K562 (cell line): ENCODE measurements around the gene PSMA6. TPM values are rescaled to one million over a fixed set of nuclear protein-coding genes. Genes with fewer than 3 reads are reported as not detected.

ENCODE experiments used
- ARID1B ChIP-seq: fragments of 450-650 bp; IDR thresholded peaks from 2 replicates; pipeline ENCODE4 v1.6.1; 2016; ENCODE audit warnings: antibody characterized with exemption, mild to moderate bottlenecking, inconsistent platforms
- CBX2 ChIP-seq: fragments of 200-600 bp; sonication (generic); IDR thresholded peaks from one replicate; pipeline ENCODE4 v1.6.1; 2012; ENCODE audit warnings: mild to moderate bottlenecking, low read length, inconsistent platforms; ENCODE audit not compliant: insufficient read depth, poor library complexity, severe bottlenecking
- CHCHD3 ChIP-seq: fragments of 250-450 bp; sonication (Bioruptor Pico); IDR thresholded peaks from 2 replicates; pipeline ENCODE4 v2.1.2; 2022; ENCODE audit warnings: mild to moderate bottlenecking
- PCBP2 ChIP-seq: fragments of 200-400 bp; formaldehyde crosslinking; IDR thresholded peaks from 2 replicates; pipeline ENCODE4 v1.6.1; 2018; ENCODE audit warnings: low read length, low read depth, mild to moderate bottlenecking, moderate library complexity; ENCODE audit not compliant: poor library complexity, severe bottlenecking
- POLR2G ChIP-seq: fragments of 200-400 bp; formaldehyde crosslinking; IDR thresholded peaks from 2 replicates; pipeline ENCODE4 v1.6.1; 2017; ENCODE audit warnings: low read depth, mild to moderate bottlenecking, antibody characterized with exemption, low read length, moderate library complexity
- SAP30 ChIP-seq: fragments of 200-600 bp; sonication (generic); IDR thresholded peaks from 2 replicates; pipeline ENCODE4 v1.6.1; 2012; ENCODE audit warnings: borderline replicate concordance, low read depth, mild to moderate bottlenecking, moderate library complexity, low read length, control low read depth, inconsistent platforms; ENCODE audit not compliant: insufficient read depth, poor library complexity, severe bottlenecking
- SRSF9 ChIP-seq: fragments of 200-400 bp; formaldehyde crosslinking; IDR thresholded peaks from 2 replicates; pipeline ENCODE4 v1.6.1; 2017; ENCODE audit warnings: low read depth, low read length, borderline replicate concordance
- ZNF274 ChIP-seq: IDR thresholded peaks from 2 replicates; pipeline ENCODE4 v1.6.1; 2011; ENCODE audit warnings: low read depth, mild to moderate bottlenecking, low read length, moderate library complexity, borderline replicate concordance
- polyA plus RNA-seq, 8 experiments: library from polyadenylated mRNA; depleted of rRNA in 4 of 8; stranded (reverse) in 5 of 8; unstranded in 3 of 8; fragments of >200 nt; fragmentation: Nextera tagmentation in 2 of 8; fragmentation: Illumina TruSeq in 1 of 8; extraction: Ambion mirVana in 2 of 8; extraction: Trizol in 1 of 8; gene quantifications; 2 replicates each; pipeline versions ENCODE4 v1.2.1 to v1.2.3, GENCODE V29; 2011 to 2014; ENCODE audit warnings: inconsistent platforms in 1 of 8, missing spikeins in 1 of 8
- total RNA-seq, 7 experiments: library from RNA; depleted of rRNA in 6 of 7; stranded (reverse); fragments of >200 nt in 6 of 7; fragmentation: Illumina TruSeq in 2 of 7; extraction: Trizol in 2 of 7; gene quantifications; 2 replicates each; pipeline versions ENCODE4 v1.2.1 to v1.2.3, GENCODE V29; 2011 to 2021; ENCODE audit warnings: low replicate concordance in 1 of 7
- TF ChIP-seq, protein P1 (sequence below): sonication (generic); formaldehyde crosslinking; IDR thresholded peaks from 2 replicates; pipeline ENCODE4 v1.5.0; 2020; ENCODE audit warnings: missing genetic modification reagents
- TF ChIP-seq, protein P2 (sequence below): sonication (generic); formaldehyde crosslinking; IDR thresholded peaks from 2 replicates; pipeline ENCODE4 v1.8.1; 2023; ENCODE audit warnings: mild to moderate bottlenecking, missing genetic modification reagents
- TF ChIP-seq, protein P3 (sequence below), 2 experiments: fragments of 200-800 bp in 1 of 2; sonication (Bioruptor generic) in 1 of 2; sonication (generic) in 1 of 2; formaldehyde crosslinking in 1 of 2; IDR thresholded peaks in 1 of 2; conservative IDR thresholded peaks in 1 of 2; 2 replicates each; pipeline versions ENCODE4 v1.5.0 to v1.6.1; 2016 to 2020; ENCODE audit warnings: missing compliant biosample characterization in 1 of 2, missing genetic modification characterization in 1 of 2, missing genetic modification reagents in 1 of 2
- TF ChIP-seq, protein P4 (sequence below): fragments of 450-650 bp; IDR thresholded peaks from 2 replicates; pipeline ENCODE4 v1.6.1; 2016; ENCODE audit warnings: mild to moderate bottlenecking
- TF ChIP-seq, protein P5 (sequence below): fragments of 250-450 bp; sonication (Bioruptor Pico); IDR thresholded peaks from 2 replicates; pipeline ENCODE4 v1.4.0; 2020; ENCODE audit warnings: borderline replicate concordance
- TF ChIP-seq, protein P6 (sequence below): fragments of 250-450 bp; sonication (Bioruptor Pico); IDR thresholded peaks from 2 replicates; pipeline ENCODE4 v1.8.0; 2022; ENCODE audit warnings: inconsistent platforms

PSMA6 gene
- total and polyA plus RNA-seq, 9 of the 15 experiments (the other 6 are each of a cell fraction or from before 2014, with no cell fraction given) = 210 to 952 (median 288) TPM

DNA sequence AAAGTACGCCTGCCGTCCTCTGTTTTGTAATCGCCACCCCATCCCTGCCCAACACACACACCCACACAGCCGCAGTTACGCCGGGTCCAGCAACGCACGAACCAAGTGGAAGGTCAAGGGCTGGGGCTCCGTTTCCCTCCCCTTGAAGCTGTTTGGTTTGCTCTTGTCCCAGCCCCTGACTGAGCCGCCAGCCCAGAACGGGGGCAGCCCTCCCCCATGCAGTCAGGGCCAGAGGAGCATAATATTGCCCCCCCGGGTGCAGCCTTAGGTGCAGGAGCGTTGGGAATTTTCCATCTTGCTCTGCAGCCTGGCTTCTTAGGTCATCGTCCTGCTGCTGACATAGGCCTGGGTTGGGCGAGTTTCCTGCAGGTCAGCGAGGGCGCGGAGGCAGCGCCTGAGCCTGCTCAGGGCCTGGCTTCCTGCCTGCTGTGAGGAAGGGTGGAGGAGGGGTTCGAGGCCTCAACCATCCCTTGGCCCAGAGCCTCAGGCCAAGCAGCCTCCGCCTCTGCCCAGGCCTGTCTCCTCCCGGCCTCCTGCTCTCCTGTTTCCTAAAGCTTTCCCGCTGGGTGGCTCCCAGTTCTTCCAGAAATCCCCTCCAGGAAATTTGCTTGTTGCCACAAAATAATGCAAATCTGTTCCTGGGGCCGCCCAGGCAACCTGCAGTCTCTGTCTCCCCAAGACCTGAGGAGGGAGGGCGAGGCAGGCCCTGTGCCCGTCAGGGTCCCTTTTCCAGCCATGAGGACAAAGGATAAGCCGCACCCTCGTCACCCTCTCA is 44.5 kb downstream of the PSMA6 start (continued):
- TF ChIP-seq, protein P1, sequence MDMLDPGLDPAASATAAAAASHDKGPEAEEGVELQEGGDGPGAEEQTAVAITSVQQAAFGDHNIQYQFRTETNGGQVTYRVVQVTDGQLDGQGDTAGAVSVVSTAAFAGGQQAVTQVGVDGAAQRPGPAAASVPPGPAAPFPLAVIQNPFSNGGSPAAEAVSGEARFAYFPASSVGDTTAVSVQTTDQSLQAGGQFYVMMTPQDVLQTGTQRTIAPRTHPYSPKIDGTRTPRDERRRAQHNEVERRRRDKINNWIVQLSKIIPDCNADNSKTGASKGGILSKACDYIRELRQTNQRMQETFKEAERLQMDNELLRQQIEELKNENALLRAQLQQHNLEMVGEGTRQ (CRISPR knock-in tag) = no peak
- TF ChIP-seq, protein P2, sequence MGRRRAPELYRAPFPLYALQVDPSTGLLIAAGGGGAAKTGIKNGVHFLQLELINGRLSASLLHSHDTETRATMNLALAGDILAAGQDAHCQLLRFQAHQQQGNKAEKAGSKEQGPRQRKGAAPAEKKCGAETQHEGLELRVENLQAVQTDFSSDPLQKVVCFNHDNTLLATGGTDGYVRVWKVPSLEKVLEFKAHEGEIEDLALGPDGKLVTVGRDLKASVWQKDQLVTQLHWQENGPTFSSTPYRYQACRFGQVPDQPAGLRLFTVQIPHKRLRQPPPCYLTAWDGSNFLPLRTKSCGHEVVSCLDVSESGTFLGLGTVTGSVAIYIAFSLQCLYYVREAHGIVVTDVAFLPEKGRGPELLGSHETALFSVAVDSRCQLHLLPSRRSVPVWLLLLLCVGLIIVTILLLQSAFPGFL (CRISPR knock-in tag) = no peak
- TF ChIP-seq POLR2G (peak; percentile 69), CBX2 (no peak), ZNF274 (no peak), PCBP2 (no peak), SRSF9 (no peak), CHCHD3 (CRISPR knock-in tag) (no peak), ARID1B (peak; percentile 35), SAP30 (no peak)
- TF ChIP-seq, protein P3, sequence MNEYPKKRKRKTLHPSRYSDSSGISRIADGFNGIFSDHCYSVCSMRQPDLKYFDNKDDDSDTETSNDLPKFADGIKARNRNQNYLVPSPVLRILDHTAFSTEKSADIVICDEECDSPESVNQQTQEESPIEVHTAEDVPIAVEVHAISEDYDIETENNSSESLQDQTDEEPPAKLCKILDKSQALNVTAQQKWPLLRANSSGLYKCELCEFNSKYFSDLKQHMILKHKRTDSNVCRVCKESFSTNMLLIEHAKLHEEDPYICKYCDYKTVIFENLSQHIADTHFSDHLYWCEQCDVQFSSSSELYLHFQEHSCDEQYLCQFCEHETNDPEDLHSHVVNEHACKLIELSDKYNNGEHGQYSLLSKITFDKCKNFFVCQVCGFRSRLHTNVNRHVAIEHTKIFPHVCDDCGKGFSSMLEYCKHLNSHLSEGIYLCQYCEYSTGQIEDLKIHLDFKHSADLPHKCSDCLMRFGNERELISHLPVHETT (CRISPR knock-in tag; conservative IDR thresholded peaks at IDR 0.05 in 1 of 2, IDR thresholded peaks at IDR 0.05 in 1 of 2) = peak in 1 of 2 experiments; percentile 74; a peak in 2 of 4 replicates
- TF ChIP-seq, protein P4, sequence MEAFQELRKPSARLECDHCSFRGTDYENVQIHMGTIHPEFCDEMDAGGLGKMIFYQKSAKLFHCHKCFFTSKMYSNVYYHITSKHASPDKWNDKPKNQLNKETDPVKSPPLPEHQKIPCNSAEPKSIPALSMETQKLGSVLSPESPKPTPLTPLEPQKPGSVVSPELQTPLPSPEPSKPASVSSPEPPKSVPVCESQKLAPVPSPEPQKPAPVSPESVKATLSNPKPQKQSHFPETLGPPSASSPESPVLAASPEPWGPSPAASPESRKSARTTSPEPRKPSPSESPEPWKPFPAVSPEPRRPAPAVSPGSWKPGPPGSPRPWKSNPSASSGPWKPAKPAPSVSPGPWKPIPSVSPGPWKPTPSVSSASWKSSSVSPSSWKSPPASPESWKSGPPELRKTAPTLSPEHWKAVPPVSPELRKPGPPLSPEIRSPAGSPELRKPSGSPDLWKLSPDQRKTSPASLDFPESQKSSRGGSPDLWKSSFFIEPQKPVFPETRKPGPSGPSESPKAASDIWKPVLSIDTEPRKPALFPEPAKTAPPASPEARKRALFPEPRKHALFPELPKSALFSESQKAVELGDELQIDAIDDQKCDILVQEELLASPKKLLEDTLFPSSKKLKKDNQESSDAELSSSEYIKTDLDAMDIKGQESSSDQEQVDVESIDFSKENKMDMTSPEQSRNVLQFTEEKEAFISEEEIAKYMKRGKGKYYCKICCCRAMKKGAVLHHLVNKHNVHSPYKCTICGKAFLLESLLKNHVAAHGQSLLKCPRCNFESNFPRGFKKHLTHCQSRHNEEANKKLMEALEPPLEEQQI = no peak
- TF ChIP-seq, protein P5, sequence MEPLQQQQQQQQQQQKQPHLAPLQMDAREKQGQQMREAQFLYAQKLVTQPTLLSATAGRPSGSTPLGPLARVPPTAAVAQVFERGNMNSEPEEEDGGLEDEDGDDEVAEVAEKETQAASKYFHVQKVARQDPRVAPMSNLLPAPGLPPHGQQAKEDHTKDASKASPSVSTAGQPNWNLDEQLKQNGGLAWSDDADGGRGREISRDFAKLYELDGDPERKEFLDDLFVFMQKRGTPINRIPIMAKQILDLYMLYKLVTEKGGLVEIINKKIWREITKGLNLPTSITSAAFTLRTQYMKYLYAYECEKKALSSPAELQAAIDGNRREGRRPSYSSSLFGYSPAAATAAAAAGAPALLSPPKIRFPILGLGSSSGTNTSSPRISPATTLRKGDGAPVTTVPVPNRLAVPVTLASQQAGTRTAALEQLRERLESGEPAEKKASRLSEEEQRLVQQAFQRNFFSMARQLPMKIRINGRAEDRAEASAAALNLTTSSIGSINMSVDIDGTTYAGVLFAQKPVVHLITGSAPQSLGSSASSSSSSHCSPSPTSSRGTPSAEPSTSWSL = no peak
- TF ChIP-seq, protein P6, sequence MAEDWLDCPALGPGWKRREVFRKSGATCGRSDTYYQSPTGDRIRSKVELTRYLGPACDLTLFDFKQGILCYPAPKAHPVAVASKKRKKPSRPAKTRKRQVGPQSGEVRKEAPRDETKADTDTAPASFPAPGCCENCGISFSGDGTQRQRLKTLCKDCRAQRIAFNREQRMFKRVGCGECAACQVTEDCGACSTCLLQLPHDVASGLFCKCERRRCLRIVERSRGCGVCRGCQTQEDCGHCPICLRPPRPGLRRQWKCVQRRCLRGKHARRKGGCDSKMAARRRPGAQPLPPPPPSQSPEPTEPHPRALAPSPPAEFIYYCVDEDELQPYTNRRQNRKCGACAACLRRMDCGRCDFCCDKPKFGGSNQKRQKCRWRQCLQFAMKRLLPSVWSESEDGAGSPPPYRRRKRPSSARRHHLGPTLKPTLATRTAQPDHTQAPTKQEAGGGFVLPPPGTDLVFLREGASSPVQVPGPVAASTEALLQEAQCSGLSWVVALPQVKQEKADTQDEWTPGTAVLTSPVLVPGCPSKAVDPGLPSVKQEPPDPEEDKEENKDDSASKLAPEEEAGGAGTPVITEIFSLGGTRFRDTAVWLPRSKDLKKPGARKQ = no peak
